NCI-H187 (cell line): ENCODE data around the gene ANKFY1.
A peak's percentile ranks its signal among the peaks of the same experiment; 100 is the strongest.
"Not testable (repeated sequence)": the region's sequence is repeated elsewhere in the genome, so short reads cannot be mapped to it uniquely, and the experiment has no call there.

ENCODE experiments used
- DNase-seq, 2 experiments: peaks; one replicate each; lab custom pipeline; 2025; lab: John Stamatoyannopoulos, UW

Gene ANKFY1

DNA sequence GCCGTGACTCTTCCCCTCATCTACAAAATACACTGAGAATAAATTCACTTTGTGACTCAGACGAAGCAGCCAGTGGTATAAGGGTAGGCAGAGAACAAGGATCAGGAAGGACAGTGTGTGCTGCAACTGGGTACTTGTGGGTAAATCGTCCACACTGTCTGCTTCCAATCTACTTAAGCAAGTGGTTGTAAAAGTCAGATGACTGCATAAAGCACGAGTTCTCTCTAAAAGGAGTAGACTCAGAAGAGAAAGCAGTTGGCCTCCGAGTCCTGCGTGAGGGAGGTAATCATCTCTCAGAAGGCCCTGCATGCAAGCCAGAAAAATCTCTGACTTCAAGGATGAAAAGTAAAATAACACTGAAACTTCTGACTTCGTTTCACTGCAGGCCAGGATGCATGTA is 43.1 kb downstream of the ANKFY1 start:
- no peak for DNase-seq

DNA sequence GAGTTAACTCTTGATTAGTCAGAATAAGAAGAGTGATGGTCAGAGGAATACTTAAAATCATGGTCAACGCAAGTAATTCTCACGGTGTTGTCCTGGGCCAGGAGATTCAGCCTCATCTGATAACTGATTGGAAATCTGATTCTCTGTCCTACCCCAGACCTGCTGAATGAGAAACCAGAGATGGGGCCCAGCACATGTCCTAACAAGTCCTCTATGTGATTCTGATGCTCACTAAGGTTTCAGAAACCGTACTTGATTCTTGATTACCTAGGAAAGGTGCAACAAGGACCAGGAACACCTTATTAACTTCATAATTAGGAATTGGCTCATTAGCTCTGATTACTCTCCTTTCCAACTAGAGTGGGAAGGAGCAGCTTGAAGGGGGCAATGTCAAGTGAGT is 44.5 kb downstream of the ANKFY1 start:
- DNase-seq, result no peak

DNA sequence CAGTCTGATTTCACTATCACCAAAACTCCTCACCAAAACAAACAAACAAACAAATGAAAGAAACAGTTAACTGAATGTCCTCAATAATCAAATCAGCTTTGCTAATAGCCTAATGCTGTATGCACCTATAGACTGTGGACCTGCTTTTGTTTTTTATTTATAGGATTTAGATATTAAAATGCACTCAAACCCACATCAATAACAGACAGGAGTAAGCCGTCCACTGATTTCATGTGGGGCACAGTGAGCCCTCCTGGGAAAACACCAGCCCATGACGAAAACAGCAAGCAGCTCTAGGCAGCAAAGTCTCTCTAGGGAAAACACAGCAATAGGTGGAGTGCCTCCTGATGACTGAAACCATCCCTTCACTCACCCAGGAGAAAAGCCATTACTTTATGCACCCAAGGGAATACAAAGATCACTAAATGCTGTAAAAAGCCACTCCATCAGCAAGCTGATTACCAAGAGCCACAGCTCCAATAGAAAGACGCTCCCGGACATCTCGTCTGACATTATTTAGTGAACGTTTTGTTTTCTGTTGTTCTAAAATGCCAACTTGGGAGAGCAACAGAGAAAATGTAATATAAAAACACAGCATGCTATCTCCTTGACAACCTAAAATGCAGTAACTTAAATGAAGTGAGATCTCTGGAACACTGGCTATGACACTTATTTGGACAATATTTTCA is 47.8 kb downstream of the ANKFY1 start:
- peak; percentile 58 to 74 for DNase-seq

DNA sequence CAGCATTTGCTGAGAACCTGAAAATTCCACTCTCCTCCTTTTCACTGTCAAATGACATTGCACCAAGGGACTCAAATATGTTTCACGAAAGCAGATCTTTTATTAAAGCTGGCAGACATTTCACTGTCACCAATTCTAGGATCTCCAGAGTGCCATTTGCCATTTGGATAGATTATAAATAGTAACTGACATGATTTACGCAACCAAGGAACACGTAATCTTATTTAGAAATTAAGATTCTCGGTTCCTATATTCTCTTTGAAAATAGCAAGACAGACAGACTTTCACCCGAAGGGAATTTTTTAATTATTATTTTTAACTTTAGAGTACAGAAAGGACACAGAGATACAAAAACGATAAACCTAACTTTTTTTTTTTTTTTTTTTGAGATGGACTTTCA is 49.6 kb downstream of the ANKFY1 start:
- DNase-seq, result no peak

DNA sequence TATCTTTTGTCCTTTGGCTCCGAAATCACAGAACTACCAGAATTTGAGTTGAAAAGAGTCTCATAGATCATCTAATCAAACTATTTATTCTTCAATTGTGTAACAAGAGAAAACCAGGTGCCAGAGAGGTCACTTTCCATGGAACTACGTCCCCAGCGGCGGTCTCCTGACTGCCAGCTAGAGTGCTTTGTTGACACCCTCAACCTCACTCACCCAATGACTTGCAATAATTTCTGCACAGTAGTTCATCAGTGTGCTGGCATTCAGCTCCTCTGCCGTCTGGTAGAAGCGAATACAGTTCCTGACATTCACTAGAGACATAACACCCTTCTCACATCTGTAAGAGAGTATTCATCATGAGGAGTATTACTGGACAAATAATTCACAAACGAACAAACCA is 54.2 kb downstream of the ANKFY1 start:
- no peak for DNase-seq

DNA sequence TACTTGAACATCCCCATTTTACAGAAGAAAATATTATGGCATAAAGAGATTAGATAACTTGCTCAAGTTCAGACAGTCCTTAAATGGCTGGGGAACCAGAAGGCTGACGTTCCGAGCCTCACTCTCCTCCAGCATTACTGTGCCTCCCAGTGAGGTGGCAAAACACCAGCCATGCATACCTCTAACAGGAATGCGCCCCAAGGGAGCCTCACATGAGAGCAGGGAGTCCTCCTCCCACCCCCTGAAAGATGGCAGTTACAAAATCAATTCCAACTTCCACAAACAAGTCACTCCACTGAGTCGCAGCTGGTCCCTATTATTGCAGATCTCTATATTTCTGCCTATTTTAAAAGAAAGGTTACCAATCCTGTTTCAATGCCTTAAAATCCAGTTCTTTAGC is 55.5 kb downstream of the ANKFY1 start:
- no peak for DNase-seq

DNA sequence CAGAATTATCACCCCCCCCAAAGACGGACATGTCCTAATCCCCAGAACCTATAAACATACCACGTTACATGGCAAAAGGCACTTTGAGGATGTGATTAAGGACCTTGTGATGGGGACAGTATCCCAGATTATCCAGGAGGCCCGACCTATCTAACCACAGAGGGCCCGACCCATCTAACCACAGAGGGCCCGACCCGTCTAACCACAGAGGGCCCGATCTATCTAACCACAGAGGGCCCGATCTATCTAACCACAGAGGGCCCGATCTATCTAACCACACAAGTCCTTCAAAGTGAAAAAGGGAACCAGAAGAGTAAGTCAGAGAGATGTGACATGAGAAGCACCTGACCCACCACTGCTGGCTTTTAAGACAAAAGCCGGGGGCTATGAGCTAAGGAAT is 56.8 kb downstream of the ANKFY1 start:
- DNase-seq, result no peak

DNA sequence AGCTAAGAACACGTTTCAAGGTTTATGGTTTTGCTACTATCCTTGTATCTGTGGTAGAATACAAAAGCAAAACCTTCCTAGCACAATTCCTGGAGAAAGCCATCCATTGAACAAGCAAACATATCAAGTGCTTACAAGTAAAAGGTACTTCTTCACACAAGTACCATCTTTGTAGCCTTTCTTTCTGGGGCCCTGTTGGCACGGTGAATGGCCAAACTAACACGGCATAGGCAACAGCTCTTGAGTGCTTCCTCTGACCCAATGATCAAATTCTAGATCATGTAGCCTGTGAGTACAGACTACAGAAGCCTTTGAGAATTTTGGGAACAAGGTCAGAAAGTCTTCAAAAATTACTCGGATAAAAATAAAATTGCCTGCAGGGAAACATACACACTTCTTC is 57.9 kb downstream of the ANKFY1 start:
- DNase-seq, result no peak

DNA sequence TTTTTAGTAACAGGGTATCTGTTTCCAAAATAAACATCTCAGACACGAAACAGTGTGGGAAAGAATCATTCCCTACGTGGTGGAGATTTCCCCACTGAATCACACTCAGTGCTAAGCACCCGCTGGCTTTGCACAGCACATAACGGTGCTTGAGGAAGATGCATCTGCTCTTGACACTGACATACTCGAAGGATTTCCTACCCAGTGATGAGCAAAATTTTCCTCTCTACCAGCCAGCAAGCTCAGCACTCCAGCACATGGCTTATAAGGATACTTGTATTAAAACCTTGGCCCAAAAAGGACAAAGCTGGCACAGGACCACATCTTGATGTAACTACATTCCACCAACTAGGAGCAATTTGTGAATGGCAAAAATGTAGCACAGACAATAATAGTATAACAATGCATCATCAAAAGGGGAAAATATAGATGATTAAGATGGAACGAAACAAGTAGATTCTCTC is 59.0 kb downstream of the ANKFY1 start:
- DNase-seq, result no peak

DNA sequence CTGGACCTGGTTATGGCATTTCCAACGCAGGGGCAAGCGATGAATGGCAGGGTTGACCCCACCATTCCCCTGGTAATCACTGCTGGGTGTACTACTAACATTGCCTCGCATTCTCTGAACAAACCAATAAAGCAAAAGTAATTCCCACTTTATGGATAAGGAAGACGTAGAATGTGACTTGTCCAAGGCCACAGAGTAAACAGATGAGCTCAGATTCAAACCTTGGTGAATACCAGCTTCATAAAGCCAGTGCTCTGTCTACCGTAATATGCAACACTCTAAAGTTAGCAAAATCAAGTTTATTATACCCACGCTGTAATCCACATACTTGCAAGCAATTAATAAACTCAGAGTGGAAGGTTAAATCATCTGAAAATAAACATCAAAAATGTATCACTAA is 59.6 kb downstream of the ANKFY1 start:
- no peak for DNase-seq

DNA sequence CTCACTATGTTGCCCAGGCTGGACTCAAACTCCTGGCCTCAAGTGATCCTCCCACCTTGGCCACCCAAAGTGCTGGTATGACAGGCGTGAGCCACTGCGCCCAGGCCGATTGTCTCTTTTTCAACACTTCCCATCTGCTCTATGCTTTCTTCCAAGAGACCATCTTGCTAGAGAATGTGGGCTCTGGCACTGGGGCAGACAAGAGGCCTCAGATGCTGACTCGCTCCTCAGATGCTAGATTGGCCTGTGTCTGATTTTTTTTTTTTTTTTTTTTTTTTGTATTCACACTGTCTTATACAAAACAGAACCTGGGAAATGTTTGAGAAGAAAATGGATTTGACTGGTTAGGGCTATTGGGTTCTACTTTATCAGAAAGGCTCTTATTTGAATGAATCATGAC is 62.6 kb downstream of the ANKFY1 start:
- no peak for DNase-seq

DNA sequence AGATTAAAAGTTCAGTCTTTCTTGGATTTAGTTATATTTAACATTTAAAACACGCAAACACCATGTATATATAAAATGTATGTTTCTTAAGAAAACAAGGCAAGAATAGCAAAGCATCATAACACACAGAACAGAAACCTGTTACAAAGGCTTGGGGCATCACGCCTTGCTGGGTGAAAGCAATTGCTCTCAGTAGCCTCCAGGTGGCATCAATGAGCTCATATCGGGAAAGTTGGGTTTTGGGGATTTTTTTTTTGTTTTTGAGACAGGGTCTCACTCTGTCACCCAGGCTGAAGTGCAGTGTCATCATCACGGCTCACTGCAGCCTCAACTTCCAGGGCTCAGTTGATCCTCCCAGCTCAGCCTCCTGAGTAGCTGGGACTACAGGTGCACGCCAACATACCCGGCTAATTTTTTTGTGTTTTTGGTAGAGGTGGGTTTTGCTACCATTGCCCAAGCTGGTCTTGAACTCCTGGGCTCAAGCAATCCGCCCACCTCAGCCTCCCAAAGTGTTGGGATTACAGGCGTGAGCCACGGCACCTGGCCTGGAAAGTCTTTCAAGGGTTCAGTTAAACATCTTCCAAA is 63.9 kb downstream of the ANKFY1 start:
- no peak for DNase-seq

DNA sequence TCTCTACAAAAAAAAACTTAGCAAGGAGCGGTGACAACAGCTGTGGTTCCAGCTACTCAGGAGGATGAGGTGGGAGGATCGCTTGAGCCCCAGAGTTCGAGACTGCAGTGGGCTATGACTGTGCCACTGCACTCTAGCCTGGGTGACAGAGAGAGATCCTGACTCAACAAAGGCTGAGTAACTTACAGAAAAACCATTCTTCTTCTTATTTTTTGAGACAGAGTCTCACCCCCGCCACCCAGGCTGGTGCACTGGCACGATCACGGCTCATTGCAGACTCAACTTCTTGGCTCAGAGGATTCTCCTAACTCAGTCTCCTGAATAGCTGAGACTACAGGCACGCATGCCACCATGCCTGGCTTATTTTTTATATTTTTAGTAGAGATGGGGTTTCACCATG is 64.8 kb downstream of the ANKFY1 start:
- DNase-seq, result no peak

DNA sequence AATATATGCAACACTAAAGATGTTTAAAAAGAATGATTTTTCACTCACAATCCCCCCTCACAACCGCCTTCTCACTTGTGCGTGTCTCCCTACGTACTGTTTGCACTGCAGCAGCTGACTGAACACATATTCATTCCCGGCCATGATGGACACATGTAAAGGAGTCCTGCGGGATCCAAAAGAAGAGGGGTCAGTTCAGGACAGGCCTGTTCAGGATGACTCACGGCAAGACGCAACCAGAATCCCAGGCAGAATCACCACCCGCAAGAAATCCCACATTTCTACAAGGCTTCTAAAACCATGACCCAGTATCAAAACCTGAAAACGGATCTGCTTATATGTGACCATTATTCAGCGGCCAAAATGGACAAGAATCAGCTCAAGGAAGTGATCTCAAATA is 68.5 kb downstream of the ANKFY1 start:
- DNase-seq, result no peak

DNA sequence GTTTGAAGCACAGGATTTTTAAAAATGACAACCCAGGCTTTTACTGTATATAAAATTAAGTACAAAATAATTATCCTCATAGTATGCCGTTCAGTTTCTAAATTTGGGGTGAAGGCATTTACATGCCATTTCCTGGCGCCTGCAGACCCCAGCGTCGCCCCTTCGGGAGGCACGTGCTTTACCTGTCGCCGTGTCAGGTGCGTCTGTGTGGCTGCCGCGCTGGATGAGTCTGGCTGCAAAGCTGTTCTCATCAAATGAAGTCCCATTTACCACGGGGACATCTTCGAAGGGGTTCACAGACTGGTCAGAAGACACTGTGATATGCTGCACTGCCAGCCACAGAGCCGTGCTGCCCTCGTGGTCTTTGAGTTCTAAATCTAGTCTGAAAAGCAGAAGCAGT is 69.0 kb downstream of the ANKFY1 start:
- no peak for DNase-seq

DNA sequence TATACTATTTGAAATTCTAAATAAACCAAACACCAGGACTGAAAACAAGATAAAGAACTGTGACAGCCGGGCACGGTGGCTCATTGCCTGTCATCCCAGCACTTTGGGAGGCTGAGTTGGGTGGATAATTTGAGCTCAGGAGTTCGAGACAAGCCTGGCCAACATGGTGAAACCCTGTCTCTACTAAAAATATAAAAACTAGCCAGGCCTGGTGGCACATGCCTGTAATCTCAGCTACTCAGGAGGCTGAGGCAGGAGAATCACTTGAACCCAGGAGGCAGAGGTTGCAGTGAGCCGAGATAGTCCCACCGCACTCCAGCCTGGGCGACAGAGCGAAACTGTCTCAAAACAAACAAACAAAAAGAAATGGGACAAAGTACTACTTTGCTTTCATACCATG is 73.0 kb downstream of the ANKFY1 start:
- not testable (repeated sequence) for DNase-seq

DNA sequence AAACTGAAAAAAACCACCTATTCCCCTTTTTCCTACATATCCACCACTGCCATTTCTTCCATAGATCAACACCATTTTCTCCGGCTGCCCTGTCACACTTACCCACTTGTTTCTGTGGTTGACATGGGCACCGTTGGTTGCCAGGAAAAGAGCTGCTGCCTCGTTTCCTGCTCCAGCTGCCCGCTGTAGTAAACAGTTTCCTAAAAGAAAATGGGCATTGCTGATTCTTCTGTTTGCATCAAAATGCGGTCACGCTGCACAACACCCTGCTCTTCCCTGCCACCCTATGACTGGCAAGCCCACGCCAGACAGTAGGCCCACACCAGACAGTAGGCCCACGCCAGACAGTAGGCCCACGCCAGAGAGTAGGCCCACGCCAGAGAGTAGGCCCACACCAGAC is 74.5 kb downstream of the ANKFY1 start:
- no peak for DNase-seq

DNA sequence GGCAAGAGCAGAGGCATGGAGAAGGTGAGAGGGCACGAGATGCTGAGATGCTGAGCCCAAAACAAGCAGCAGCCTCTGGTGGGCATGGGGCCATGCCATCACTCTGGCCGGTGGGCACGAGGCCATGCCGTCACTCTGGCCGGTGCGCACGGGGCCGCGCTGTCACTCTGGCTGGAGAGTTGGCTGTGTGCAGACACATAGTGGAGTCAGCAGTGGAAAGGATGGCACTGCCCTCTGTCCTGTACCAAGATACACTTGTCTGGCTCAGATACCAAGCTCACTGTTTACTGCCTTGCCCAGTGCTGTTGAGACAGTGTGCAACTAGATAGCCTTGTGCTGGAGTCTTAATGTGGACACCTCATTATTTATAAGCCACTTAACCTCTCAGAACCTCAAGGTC is 75.7 kb downstream of the ANKFY1 start:
- no peak for DNase-seq

DNA sequence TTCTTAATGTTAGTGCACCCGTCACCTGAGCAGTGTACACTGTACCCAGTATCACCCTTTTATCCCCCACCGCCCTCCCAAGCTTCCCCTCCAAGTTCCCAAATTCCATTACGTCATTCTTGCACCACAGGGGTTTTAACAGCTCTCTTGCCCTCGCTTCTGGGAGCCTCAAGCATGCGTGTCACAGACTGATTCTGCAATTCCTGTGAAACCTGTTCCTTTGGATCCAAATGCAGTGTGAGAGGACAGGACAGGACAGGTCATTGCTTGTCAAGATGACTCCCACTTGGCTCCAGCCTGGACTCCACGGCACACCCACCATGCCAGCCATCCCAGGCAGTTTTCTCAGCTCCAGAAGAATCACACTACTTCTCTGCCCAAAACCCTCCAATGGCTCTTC is 76.7 kb downstream of the ANKFY1 start:
- no peak for DNase-seq

DNA sequence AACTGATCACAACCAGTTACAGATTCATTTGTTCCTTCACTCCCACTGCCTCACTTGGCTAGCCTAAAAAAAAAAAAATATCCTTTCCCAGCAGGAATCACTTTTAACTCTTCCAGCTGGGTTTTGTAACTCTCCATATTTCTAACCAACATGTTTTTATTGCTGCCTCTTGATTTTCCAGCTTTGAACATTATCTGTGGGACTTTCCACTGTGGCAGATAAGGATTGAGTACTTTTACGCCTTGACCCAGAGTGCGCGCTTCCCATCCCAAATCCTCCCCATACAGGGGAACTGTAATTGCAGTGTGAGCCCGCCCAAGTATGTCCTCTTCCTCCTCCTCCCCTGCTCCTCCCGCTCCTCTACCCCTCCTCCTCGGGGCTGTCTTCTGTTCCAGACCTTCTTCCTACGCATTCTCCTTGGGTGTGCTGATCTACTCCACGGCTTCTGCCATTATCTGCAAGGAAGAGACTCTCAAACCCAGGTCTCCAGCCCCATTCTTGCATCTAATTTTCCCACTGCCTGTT is 77.4 kb downstream of the ANKFY1 start:
- no peak for DNase-seq

DNA sequence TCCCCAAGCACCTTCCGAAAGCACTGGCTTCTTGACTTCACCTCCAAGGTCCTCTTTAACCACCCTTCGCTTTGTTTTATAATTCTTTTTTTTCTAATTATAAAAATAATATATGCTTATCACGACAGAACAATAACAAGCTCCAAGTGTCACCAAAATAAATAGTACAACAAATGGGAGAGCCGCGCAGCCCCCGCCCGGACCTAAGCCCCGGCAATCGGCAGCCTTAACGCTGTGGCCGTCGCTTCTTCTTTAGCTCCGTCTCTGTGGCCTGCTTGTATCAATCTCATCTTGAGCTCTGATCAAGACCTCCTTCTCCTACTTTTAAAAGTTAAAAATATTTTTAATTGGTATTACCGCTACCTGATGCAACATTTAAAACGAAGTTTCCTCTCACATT is 78.1 kb downstream of the ANKFY1 start:
- DNase-seq, result no peak

DNA sequence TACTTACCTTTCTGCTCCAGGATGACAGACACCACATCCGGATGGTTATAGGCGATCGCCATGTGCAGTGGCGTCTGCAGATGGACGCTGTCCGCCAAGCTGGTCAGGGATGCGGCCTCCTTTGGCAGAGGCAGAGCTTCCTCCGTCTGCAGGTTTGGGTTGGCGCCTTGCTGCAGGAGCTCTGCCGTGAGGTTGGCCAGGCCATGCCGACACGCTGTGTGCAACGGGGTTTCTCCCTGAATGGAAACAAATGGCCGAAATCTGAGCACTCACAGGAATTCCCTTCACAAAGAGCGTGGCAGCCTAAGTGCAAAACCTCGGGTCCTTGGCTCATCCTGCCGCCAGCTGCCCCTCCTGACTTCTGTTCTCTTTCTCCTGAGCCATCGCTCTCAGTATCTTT is 79.0 kb downstream of the ANKFY1 start:
- no peak for DNase-seq

DNA sequence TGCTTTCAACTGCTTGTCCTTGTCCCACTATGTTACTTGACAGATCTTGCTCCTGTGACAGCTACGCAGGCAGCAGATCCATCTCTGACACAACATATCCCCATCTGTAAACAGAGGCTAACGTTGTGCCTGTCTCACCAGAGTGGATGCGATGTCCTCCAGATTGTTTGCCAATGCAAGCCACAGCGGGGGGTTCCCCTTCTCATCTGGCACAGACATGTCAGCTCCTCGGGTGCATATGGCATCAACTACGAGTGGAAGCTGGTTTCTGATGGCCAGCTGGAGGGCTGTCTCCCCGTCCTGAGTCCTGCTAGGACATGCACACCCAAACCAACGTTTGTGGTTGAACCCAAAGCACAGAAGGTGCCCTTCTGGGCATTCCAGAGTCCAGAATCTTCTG is 81.7 kb downstream of the ANKFY1 start:
- DNase-seq, result no peak

DNA sequence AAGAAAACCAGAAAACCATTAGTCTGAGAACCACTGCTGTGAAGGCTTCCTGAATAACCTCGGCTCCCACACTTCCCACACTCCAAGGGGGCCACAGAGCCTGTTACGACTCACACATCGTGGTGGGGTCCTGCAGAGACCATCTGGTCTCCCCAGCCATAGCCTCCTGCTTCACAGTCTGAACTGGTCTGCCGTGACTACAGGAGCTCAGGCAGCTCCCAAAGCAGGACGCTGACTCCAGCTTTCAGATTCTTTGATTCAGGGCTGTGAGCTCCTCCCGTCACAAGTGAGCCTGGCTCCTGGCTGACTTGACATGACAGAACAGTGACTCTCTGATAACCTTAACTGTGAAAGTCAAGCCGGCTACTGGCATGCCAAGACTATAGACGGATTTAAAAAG is 83.0 kb downstream of the ANKFY1 start:
- no peak for DNase-seq
